HG02938 (cell line): Measurements from ENCODE around the gene CDYL.

Source experiments
- ATAC-seq: cut with Tn5 transposase; IDR thresholded peaks from one replicate; pipeline ENCODE4 v1.9.1; 2021; ENCODE audit warnings: mild to moderate bottlenecking, moderate library complexity; ENCODE audit not compliant: unreplicated experiment

CDYL gene

GRCh38 chr6:4776131-4776492 is at the start of gene CDYL:
Gene CDYL, plus strand, starts transcription at chr6:4776404. Its CDS starts 380 bp downstream, at chr6:4776784.
- peak; percentile 52 for ATAC-seq

- ATAC-seq: no peak
Measured at GRCh38 chr6:4726645-4727044, 49.6 kb upstream of the CDYL start.

DNA sequence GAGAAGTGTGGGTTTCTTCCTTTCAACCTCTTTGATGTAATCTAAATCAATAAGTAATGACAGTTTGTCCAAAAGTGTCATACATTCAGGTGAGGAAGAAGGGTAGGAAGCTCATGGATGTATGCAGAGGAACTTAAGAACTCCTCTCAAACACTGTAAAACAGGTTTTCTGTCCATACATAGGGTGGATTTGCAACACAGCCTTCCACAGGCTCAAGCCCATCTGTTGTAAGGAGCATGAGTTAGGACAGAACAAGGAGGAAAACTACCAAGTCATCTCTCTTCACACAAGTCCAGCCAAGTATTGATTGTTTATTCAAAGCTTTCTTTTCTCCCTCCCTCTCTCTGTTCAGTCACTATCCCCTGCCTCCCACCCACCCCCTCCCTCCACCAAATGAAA is 49.0 kb upstream of the CDYL start:
- ATAC-seq: no peak

DNA sequence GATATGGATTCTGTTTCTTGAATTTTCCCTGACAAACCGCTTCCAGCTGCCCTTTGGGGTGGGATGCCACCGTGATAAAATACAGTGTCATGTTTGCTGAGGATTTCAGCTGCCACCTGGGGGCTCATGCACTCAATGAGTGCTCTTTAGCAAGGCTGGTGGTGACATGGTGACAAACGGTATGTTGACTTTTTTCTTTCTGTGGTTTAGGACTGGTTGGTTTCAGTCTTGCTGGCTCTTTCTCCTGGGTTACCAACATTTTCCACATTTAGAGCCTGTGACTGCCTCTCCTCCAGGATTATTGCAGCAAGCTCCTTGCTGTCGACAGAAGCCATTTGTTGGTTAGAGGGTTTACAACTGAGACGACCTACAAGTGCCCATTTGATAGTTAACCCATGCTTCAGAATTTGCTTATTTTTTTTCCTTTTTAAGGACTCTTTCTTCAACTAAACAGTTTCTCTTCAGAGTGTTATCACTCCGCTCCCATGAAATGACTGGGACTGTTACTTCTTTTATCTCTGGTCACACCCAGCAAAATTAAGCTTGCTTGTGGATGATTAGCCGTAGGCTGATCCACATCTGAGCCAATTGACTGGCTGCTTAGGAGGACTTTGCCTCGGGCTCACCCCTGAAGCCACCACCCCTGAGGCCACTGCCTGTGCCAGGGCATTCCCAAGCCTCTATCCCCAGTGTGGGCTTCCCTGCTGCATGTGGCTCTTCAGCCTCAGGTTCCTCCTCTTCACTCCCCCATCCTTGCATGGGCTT is 48.4 kb upstream of the CDYL start:
- no peak for ATAC-seq

GRCh38 chr6:4728436-4728769 is 47.8 kb upstream of the CDYL start:
- no peak for ATAC-seq

GRCh38 chr6:4728926-4729325 is 47.3 kb upstream of the CDYL start:
- no peak for ATAC-seq

DNA sequence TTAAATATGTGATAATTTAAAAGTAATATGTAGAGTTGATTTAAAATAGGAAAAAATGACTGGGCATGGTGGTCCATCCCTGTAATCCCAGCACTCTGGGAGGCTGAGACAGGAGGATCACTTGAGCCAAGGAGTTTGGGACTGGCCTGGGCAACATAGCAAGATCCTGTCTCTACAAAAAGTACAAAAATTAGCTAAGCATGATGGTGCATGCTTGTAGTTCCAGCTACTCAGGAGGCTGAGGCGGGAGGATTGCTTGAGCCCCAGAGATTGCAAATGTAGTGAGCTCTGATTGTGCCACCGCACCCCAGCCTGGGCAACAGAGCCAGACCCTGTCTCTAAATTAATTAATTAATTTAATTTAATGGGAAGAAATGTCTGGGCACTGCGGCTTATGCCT is 44.2 kb upstream of the CDYL start:
- no peak for ATAC-seq

- no peak for ATAC-seq
Measured at GRCh38 chr6:4732691-4733315, 43.4 kb upstream of the CDYL start.

DNA sequence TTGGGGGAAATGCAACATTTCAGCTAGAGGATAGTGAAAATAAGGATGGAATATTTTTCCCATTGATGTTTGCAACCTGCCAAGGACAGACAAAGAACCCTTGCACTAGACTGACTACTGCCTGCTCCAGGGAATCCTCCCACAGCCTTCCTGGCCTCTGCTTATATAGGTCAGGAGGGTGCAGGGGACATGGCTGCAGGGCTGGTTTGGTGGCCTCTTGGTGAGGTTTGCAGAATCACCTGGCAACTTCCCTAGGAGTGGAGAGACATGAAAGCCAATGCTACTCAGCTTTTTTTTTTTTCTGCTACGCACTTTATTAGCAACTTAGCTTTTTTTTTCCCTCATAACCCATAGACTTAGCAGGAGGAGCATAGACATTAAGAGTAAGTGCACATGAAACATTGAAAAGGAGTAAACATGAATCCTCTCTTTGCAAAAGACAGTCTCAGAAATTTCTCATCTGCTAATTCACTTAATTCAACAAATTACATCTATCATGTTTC is 39.8 kb upstream of the CDYL start:
- no peak for ATAC-seq

DNA sequence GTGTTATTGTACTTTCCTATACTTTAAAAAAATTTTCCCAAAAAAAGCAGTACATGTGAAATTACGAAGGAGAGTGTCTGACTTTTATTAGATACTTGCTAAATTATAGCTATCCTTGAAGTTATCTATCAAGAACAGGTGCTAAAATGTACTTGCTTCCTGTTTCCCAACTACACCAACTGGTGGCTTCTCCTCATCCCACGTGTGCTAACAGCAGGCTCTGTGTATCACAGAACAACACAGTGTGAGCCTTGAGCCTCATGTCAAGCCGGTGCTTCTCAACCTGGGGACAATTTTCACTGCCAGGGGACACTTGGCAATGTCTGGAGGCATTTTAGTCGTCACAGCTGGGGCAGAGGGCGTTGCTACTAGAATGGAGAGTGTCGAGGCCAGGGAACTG is 36.2 kb upstream of the CDYL start:
- ATAC-seq: no peak

DNA sequence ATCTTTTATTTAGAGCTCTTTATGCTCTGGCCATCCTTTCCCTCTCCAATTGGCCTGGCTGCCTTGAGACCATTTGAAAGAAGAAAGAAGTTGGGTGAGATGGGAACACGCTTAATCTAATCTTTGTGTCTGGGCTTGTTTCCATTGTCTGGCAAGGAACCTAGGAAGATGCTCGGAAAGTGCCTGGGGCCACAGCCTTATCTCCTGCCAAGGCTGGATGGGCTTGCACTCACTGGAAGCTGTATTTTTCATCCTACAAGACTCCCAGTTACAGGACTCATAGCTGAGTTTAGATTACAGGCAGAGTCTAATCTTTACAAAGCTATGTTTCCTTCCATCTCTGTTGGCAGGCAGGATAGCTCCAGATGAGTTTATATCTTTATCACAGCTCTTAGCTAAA is 33.1 kb upstream of the CDYL start:
- ATAC-seq: no peak

- no peak for ATAC-seq
Measured at GRCh38 chr6:4743926-4744325, 32.3 kb upstream of the CDYL start.

DNA sequence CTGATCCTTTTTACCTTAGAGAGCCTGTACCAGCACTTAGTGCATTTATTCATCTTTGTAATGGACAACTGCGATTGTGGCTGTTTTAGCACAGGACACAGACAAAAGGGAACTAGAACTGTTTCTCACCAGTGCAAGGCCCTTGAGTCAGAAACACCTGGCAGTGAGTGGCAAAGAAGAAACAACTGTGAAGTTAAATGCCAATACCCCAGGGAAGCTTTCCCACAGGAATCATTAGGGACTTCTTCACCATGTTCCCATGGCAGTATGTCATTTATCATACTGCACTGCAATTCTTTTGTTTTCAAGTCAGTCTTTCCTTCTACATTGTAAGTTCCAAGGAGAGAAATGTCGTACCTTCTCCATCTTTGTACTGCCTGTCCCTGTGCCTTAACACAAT is 28.6 kb upstream of the CDYL start:
- no peak for ATAC-seq

- ATAC-seq: no peak
Measured at GRCh38 chr6:4751823-4752464, 24.3 kb upstream of the CDYL start.

DNA sequence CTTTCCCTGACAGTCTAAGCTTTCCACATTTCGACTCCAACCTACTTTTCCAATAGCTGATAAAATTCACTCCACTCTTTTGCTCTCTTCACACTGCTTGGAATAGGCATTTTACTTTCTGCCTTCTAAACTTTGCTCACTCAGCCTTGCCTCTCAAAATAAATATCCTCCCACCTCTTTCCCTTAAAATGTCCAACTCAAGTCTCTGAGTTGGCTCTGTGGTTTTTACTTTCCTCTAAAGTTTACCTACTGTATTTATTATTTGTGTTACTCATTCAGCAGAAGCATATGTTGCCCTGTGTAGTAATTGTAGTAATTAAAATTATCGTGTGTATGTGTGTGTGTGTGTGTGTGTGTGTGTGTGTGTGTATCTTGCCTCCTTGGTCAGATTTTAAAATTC is 20.0 kb upstream of the CDYL start:
- no peak for ATAC-seq

- ATAC-seq: no peak
Measured at GRCh38 chr6:4759997-4760396, 16.2 kb upstream of the CDYL start.

GRCh38 chr6:4760773-4761172 is 15.4 kb upstream of the CDYL start:
- ATAC-seq: no peak

DNA sequence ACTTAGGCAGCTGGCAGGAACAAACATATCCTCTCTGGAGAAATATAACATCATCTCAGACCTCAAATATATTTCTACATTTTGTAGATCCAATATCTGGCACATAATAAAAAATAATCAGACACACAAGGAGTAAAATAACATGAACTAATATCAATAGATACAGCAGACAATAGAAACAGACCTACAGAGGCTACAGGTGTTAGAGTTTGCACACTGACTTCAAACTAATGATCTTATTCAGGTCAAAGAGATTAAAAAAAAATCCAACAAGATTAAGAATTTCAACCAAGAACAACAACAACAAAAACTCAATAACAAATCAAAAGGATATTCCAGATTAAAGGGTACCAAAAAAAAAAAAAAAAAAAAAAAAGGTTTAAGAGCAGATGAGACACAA is 13.9 kb upstream of the CDYL start:
- ATAC-seq: no peak

DNA sequence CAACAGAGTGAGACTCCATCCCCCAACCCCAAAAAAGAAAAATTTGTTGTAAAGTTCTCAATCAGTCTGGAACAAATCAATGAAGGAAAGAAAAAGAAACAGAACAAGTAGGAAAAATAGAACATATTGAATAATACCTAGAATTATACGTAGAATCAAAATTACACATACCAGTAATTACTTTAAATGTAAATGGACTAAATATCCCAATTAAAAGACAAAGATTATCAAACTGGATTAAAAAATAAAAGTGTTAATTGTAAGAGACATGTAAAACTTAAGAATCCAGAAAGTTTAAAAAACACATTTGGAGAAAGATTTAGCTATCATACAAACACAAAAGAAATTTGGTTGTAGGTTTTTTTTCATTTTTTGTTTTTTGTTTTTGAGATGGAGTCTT is 12.3 kb upstream of the CDYL start:
- no peak for ATAC-seq

- ATAC-seq: no peak
Measured at GRCh38 chr6:4768815-4769214, 7.4 kb upstream of the CDYL start.

DNA sequence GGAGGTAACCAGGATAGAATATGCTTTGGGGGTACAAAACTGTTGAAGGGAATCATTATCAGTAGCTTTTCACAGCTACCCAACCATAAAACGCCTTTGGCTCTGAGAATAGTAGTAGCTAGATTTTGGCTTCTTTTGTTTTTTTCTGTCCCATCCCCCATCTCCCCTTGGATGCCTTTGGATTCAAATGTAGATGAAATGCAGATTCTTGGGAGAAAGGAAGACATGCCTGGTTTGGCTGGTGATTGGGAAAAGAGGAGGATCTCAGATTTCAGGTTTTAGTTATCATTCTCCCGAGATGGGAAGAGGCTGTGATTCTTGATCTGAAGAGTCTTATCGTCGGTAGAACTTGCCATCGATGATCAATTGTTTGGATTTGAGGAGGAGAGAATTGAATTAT is 3.5 kb upstream of the CDYL start:
- no peak for ATAC-seq

GRCh38 chr6:4773181-4773580 is 3.0 kb upstream of the CDYL start:
- no peak for ATAC-seq
